WTC11 (cell line): Measurements from ENCODE around the gene ADAM22. TPM values are rescaled to one million over a fixed set of nuclear protein-coding genes. Genes with fewer than 3 reads are reported as not detected.

Experiments used
- AR ChIP-seq: fragments of 250-450 bp; sonication (Bioruptor Pico); IDR thresholded peaks from 2 replicates; pipeline ENCODE4 v1.9.0; 2021; ENCODE audit warnings: mild to moderate bottlenecking
- ATF3 ChIP-seq: sonication (generic); formaldehyde crosslinking; conservative IDR thresholded peaks from 2 replicates; pipeline ENCODE4 v1.8.1; 2022; ENCODE audit warnings: mild to moderate bottlenecking, missing genetic modification reagents
- CBFB ChIP-seq: sonication (generic); formaldehyde crosslinking; IDR thresholded peaks from 2 replicates; pipeline ENCODE4 v1.8.1; 2022; ENCODE audit warnings: mild to moderate bottlenecking, low read depth, missing genetic modification reagents
- CTCF ChIP-seq: fragments of 200-600 bp; IDR thresholded peaks from 2 replicates; pipeline ENCODE4 v1.8.0; 2022; ENCODE audit warnings: antibody characterized with exemption
- ERG ChIP-seq: fragments of 250-450 bp; sonication (Bioruptor Pico); IDR thresholded peaks from 2 replicates; pipeline ENCODE4 v1.8.0; 2021; ENCODE audit warnings: mild to moderate bottlenecking
- FOXJ3 ChIP-seq: sonication (generic); formaldehyde crosslinking; IDR thresholded peaks from 2 replicates; pipeline ENCODE4 v1.9.0; 2021; ENCODE audit warnings: missing genetic modification reagents, mild to moderate bottlenecking, borderline replicate concordance
- FOXK1 ChIP-seq: sonication (generic); formaldehyde crosslinking; IDR thresholded peaks from 2 replicates; pipeline ENCODE4 v1.8.0; 2022; ENCODE audit warnings: mild to moderate bottlenecking, moderate library complexity, missing genetic modification reagents
- FOXP4 ChIP-seq: sonication (generic); formaldehyde crosslinking; IDR thresholded peaks from 2 replicates; pipeline ENCODE4 v1.8.0; 2022; ENCODE audit warnings: mild to moderate bottlenecking, missing genetic modification reagents
- IRF1 ChIP-seq: sonication (generic); formaldehyde crosslinking; IDR thresholded peaks from 2 replicates; pipeline ENCODE4 v1.8.0; 2023; ENCODE audit warnings: missing genetic modification reagents
- JAZF1 ChIP-seq: fragments of 250-450 bp; sonication (Bioruptor Pico); IDR thresholded peaks from 2 replicates; pipeline ENCODE4 v1.9.0; 2021; ENCODE audit warnings: moderate library complexity, mild to moderate bottlenecking, inconsistent platforms
- NFE2L1 ChIP-seq: sonication (generic); formaldehyde crosslinking; IDR thresholded peaks from 2 replicates; pipeline ENCODE4 v1.8.1; 2023; ENCODE audit warnings: missing genetic modification reagents
- PREB ChIP-seq: sonication (generic); formaldehyde crosslinking; IDR thresholded peaks from 2 replicates; pipeline ENCODE4 v1.8.1; 2022; ENCODE audit warnings: mild to moderate bottlenecking, missing genetic modification reagents, moderate library complexity, borderline replicate concordance
- SP1 ChIP-seq: sonication (generic); formaldehyde crosslinking; conservative IDR thresholded peaks from 2 replicates; pipeline ENCODE4 v1.8.1; 2022; ENCODE audit warnings: missing genetic modification reagents
- TEAD1 ChIP-seq: sonication (generic); formaldehyde crosslinking; IDR thresholded peaks from 2 replicates; pipeline ENCODE4 v1.8.0; 2022; ENCODE audit warnings: mild to moderate bottlenecking, missing genetic modification reagents
- TEAD4 ChIP-seq: sonication (generic); formaldehyde crosslinking; IDR thresholded peaks from 2 replicates; pipeline ENCODE4 v1.8.0; 2022; ENCODE audit warnings: mild to moderate bottlenecking, missing genetic modification reagents
- USF1 ChIP-seq: sonication (generic); formaldehyde crosslinking; IDR thresholded peaks from 2 replicates; pipeline ENCODE4 v1.8.0; 2022; ENCODE audit warnings: mild to moderate bottlenecking, missing genetic modification reagents
- ZMAT4 ChIP-seq: fragments of 250-450 bp; sonication (Bioruptor Pico); IDR thresholded peaks from 2 replicates; pipeline ENCODE4 v1.9.0; 2021; ENCODE audit warnings: mild to moderate bottlenecking
- ZNF263 ChIP-seq: sonication (generic); formaldehyde crosslinking; IDR thresholded peaks from 2 replicates; pipeline ENCODE4 v1.8.1; 2022; ENCODE audit warnings: low read depth, mild to moderate bottlenecking, moderate library complexity, missing genetic modification reagents
- ZNF281 ChIP-seq: sonication (generic); formaldehyde crosslinking; IDR thresholded peaks from 2 replicates; pipeline ENCODE4 v1.8.0; 2023; ENCODE audit warnings: mild to moderate bottlenecking, missing genetic modification reagents
- ZNF423 ChIP-seq: fragments of 250-450 bp; sonication (Bioruptor Pico); IDR thresholded peaks from 2 replicates; pipeline ENCODE4 v2.1.2; 2022; ENCODE audit warnings: mild to moderate bottlenecking, moderate library complexity
- ZSCAN18 ChIP-seq: fragments of 250-450 bp; sonication (Bioruptor Pico); IDR thresholded peaks from 2 replicates; pipeline ENCODE4 v2.1.2; 2022; ENCODE audit warnings: mild to moderate bottlenecking, moderate library complexity
- total RNA-seq: library from RNA; stranded (reverse); gene quantifications from 3 replicates; pipeline ENCODE4 v1.2.3, GENCODE V29; 2021

The ADAM22 gene
- total RNA-seq, 1 experiment from 2014 or later, result 12.4 TPM

GRCh38 chr7:87934699-87935383, 790 bp downstream of the ADAM22 start (continued):
- TF ChIP-seq FOXJ3 (CRISPR knock-in tag), result no peak
- no peak for TF ChIP-seq ZNF423 (CRISPR knock-in tag)
- peak; percentile 57; the same call in 1 of the 2 replicates for TF ChIP-seq NFE2L1 (CRISPR knock-in tag)
- TF ChIP-seq CTCF, result no peak
- no peak for TF ChIP-seq TEAD4 (CRISPR knock-in tag)
- no peak for TF ChIP-seq SP1 (CRISPR knock-in tag)
- no peak for TF ChIP-seq ZMAT4 (CRISPR knock-in tag)
- TF ChIP-seq ERG, result no peak
- TF ChIP-seq ZSCAN18, result no peak
- no peak for TF ChIP-seq IRF1 (CRISPR knock-in tag)
- no peak for TF ChIP-seq USF1 (CRISPR knock-in tag)
- no peak for TF ChIP-seq JAZF1 (CRISPR knock-in tag)
- no peak for TF ChIP-seq CBFB (CRISPR knock-in tag)
- no peak for TF ChIP-seq TEAD1 (CRISPR knock-in tag)
- 0 out of 2 replicates have a peak, but pooled peaks have one; percentile 59 for TF ChIP-seq FOXP4 (CRISPR knock-in tag)
- no peak for TF ChIP-seq PREB (CRISPR knock-in tag)
- TF ChIP-seq AR, result no peak
- no peak for TF ChIP-seq ZNF281 (CRISPR knock-in tag)
- TF ChIP-seq ATF3 (CRISPR knock-in tag), result no peak
- no peak for TF ChIP-seq ZNF263
- TF ChIP-seq FOXK1, result 0 out of 2 replicates have a peak, but pooled peaks have one; percentile 51
